Fibroblast of villous mesenchyme (primary cell): ENCODE results near the gene SLAMF7. TPM values are rescaled to one million over a fixed set of nuclear protein-coding genes. Genes with fewer than 3 reads are reported as not detected.

Experiments
- DNase-seq: peaks from one replicate; pipeline ENCODE4 v3.0.0-alpha.2; 2010; ENCODE audit warnings: low read depth
- H3K4me3 ChIP-seq: 2 replicates; pipeline ENCODE4 v1.5.1; 2011; ENCODE audit warnings: low read depth, mild to moderate bottlenecking, low read length
- total RNA-seq: library from RNA; depleted of rRNA; stranded (reverse); fragments of >200 nt; gene quantifications from 2 replicates; pipeline ENCODE4 v1.2.3, GENCODE V29; 2012
- TF ChIP-seq, protein P1 (sequence below): IDR thresholded peaks from 2 replicates; pipeline ENCODE4 v1.5.1; 2012; ENCODE audit warnings: low read depth, mild to moderate bottlenecking, low read length; ENCODE audit not compliant: insufficient read depth

SLAMF7 gene
- total RNA-seq, 1 donor: not detected

DNA sequence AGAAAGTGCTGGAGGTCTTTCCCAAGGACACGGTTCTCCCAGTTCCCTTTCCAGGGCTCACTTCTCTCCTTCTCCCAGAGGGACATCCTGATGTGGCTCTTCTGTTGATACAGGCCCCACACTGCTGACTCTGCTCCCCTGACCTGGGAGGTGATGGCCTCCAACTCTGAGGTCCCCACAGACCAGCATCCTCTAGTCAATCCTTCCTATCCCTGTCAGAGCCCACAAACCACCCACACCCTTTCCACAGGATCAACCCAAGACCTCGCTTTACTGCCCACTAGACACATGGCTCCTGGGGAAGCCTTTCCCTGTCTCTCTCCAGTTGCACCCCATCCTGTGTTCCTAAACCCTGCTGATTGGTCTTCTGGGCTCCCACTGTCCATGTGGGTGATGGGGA is 11.6 kb downstream of the SLAMF7 start:
- H3K4me3 ChIP-seq: no peak overlapping the region
- TF ChIP-seq, protein P1, sequence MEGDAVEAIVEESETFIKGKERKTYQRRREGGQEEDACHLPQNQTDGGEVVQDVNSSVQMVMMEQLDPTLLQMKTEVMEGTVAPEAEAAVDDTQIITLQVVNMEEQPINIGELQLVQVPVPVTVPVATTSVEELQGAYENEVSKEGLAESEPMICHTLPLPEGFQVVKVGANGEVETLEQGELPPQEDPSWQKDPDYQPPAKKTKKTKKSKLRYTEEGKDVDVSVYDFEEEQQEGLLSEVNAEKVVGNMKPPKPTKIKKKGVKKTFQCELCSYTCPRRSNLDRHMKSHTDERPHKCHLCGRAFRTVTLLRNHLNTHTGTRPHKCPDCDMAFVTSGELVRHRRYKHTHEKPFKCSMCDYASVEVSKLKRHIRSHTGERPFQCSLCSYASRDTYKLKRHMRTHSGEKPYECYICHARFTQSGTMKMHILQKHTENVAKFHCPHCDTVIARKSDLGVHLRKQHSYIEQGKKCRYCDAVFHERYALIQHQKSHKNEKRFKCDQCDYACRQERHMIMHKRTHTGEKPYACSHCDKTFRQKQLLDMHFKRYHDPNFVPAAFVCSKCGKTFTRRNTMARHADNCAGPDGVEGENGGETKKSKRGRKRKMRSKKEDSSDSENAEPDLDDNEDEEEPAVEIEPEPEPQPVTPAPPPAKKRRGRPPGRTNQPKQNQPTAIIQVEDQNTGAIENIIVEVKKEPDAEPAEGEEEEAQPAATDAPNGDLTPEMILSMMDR: no peak
- no peak for DNase-seq

DNA sequence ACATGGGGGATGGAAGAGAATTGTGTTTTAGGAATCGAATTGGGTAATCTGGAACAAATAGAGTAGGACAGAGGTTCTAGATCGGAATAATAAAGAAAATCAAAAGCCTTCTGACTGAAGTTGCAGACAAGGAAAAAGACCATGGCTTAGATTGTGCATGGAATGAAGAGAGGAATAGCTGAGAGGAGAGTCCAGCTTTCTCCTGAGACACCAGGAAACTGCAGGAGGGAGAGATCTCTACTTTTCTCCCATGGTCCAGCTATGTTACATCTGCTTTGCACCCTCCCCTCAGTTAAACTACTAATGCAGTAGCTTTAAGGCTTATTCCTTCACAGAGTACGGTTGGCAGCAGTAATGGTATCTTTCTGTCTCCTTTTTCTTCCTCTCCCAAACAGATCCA is 13.4 kb downstream of the SLAMF7 start:
- no peak overlapping the region for H3K4me3 ChIP-seq
- TF ChIP-seq, protein P1: no peak
- no peak for DNase-seq

DNA sequence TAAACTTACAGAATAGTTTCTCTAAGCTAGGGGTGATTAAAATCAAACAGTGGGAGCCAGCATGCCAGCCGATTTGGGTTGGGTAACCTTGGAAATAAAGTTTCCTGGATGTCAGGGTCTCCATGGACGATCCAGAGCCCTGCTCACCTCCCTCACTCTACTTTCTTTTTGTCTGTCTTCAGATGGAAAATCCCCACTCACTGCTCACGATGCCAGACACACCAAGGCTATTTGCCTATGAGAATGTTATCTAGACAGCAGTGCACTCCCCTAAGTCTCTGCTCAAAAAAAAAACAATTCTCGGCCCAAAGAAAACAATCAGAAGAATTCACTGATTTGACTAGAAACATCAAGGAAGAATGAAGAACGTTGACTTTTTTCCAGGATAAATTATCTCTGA is 13.9 kb downstream of the SLAMF7 start:
- TF ChIP-seq, protein P1: no peak
- no peak for DNase-seq
- no peak overlapping the region for H3K4me3 ChIP-seq

DNA sequence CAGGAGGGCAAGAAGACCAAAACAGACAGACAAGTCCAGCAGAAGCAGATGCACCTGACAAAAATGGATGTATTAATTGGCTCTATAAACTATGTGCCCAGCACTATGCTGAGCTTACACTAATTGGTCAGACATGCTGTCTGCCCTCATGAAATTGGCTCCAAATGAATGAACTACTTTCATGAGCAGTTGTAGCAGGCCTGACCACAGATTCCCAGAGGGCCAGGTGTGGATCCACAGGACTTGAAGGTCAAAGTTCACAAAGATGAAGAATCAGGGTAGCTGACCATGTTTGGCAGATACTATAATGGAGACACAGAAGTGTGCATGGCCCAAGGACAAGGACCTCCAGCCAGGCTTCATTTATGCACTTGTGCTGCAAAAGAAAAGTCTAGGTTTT is 14.5 kb downstream of the SLAMF7 start:
- H3K4me3 ChIP-seq: no peak overlapping the region
- no peak for DNase-seq
- TF ChIP-seq, protein P1: no peak

DNA sequence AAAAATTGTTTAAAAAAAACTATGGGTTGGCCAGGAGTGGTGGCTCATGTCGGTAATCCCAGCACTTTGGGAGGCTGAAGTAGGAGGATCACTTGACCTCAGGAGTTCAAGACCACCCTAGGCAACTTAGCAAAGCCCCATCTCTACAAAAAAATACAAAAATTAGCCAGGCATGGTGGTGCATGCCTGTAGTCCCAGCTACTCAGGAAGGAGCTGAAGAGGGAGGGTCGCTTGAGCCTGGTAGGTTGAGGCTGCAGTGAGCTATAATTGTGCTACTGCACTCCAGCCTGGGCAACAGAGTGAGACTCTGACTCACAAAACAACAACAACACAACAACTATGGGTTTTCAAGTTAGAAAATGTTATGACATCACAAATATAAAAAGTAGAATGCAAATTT is 16.4 kb downstream of the SLAMF7 start:
- TF ChIP-seq, protein P1: no peak
- H3K4me3 ChIP-seq: no peak overlapping the region
- DNase-seq: no peak

DNA sequence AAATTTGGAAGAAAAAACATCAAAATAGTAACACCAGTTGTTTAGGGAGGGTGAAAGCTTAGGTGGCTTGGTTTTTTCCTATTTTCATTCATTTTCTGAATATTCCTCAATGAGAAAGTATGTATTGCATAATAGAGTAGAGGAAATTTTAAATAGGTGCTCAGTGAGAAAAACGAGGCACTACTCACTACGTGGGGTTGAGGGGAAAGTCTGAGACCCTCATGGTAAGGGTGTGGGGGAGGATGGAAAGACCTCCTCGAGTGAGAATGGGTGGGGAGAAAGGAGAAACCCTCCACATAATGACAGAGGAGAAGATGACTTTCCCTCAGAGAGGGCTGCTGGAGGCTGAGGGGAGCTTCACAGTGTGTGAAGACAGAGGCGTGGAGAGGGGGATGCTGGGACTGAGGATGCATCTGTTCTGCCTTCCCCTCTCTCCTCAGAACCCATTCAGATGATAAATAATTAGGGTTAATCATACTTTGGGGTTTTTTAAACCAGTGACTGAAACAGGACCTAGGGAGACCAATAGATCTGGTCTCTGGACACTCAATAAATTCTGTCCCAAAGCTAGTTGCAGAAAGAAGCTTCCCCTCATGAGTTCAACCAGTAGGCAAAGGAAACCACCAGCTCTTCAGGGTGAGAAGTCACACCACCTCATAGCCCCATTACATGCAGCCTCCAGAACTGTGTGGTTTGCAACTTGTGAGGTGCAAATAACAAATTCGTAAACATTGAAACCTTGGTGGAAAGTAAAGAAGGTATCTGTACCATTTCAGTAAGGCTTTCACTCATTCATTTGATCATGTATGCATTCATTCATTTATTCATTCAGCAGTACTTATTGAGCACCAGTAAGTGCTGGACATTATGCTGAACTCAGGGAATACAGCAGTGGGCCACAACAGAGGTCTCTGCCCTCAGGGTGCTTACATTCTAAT is 17.1 kb downstream of the SLAMF7 start:
- TF ChIP-seq, protein P1: no peak
- H3K4me3 ChIP-seq: no peak overlapping the region
- DNase-seq: no peak
